ENCODE results near the gene CENPVL3. TPM values are rescaled to one million over a fixed set of nuclear protein-coding genes. Genes with fewer than 3 reads are reported as not detected.

The CENPVL3 gene
- polyA plus RNA-seq, 3 donors from 2014 or later: not detected

Other genes with a start within 250 kb of the CENPVL3 start
- 1 to 10 TPM; 3.8 to 8.9 (median 5.6) TPM for gene NUDT11, start 122.3 kb downstream of the CENPVL3 start, polyA plus RNA-seq
- not detected for gene CENPVL2, start 63.9 kb upstream of the CENPVL3 start, polyA plus RNA-seq
- gene CENPVL1, start 91.6 kb upstream of the CENPVL3 start, polyA plus RNA-seq: not detected
- gene GSPT2, start 124.5 kb upstream of the CENPVL3 start, polyA plus RNA-seq: 10 to 100 TPM in 1 of 3 donors, 1 to 10 TPM in 2; 5.5 to 10.7 (median 6.6) TPM